A549 (cell line): ENCODE measurements around the gene CD7. TPM values are rescaled to one million over a fixed set of nuclear protein-coding genes. Genes with fewer than 3 reads are reported as not detected.

Source experiments
- ATAC-seq, 2 experiments: fragments of 200-7000 bp in 1 of 2; fragments of >200 bp in 1 of 2; cut with Nextera tagmentation in 1 of 2; cut with Tn5 transposase in 1 of 2; 3 replicates each; pipeline versions ENCODE4 v1.8.0 to v1.9.1; 2018 to 2020; ENCODE audit warnings: mild to moderate bottlenecking in 1 of 2, moderate library complexity in 1 of 2
- CTCF ChIA-PET: fragments of 300-600 bp; sonication (Branson Sonifier 250); formaldehyde crosslinking; extraction: SDS; loops from one replicate; lab custom pipeline; 2021; ENCODE audit warnings: antibody characterized with exemption, inconsistent platforms; lab: Yijun Ruan, JAX
- POLR2A ChIA-PET: fragments of 350-600 bp; formaldehyde crosslinking; extraction: SDS; loops from one replicate; lab custom pipeline; 2021; ENCODE audit warnings: antibody characterized with exemption, inconsistent platforms; lab: Yijun Ruan, JAX
- DNase-seq, 2 experiments: peaks; one replicate each; pipeline versions ENCODE4 v3.0.0 to v3.0.0-alpha.2; 2011 to 2016; ENCODE audit warnings: low read depth in 1 of 2, low spot score in 1 of 2
- FAIRE-seq: peaks from 2 replicates; lab custom pipeline; 2011; peaks lifted over from hg19 to GRCh38; lab: Jason Lieb, UNC
- H3K27ac ChIP-seq, 2 experiments: fragments of >200 bp; sonication (Bioruptor Twin); formaldehyde crosslinking; 3 replicates each; pipeline ENCODE4 v1.5.1; 2016 to 2017
- H3K4me1 ChIP-seq: fragments of >200 bp; sonication (Bioruptor Twin); formaldehyde crosslinking; 3 replicates; pipeline ENCODE4 v1.6.1; 2016
- H3K4me2 ChIP-seq: fragments of >200 bp; sonication (Bioruptor Twin); formaldehyde crosslinking; 3 replicates; pipeline ENCODE4 v1.6.1; 2016
- H3K4me3 ChIP-seq: fragments of >200 bp; sonication (Bioruptor Twin); formaldehyde crosslinking; 3 replicates; pipeline ENCODE4 v1.5.1; 2016
- H3K9me3 ChIP-seq: fragments of >200 bp; sonication (Bioruptor Twin); formaldehyde crosslinking; 3 replicates; pipeline ENCODE4 v1.6.1; 2016
- CTCF ChIP-seq: fragments of >200 bp; sonication (Bioruptor Twin); formaldehyde crosslinking; IDR thresholded peaks from 3 replicates; pipeline ENCODE4 v1.5.1; 2016
- E2F6 ChIP-seq: IDR thresholded peaks from 2 replicates; pipeline ENCODE4 v1.6.1; 2012; ENCODE audit warnings: low read depth, borderline replicate concordance
- EHF ChIP-seq: fragments of 250-450 bp; sonication (Bioruptor Pico); IDR thresholded peaks from 2 replicates; pipeline ENCODE4 v1.5.0; 2020; ENCODE audit warnings: mild to moderate bottlenecking
- EP300 ChIP-seq, 2 experiments: fragments of >200 bp; sonication (Bioruptor Twin); formaldehyde crosslinking; IDR thresholded peaks; 2 replicates in 1 of 2; 3 replicates in 1 of 2; pipeline ENCODE4 v1.6.1; 2016 to 2017
- FOSL2 ChIP-seq, 2 experiments: fragments of 450-650 bp in 1 of 2; fragments of >200 bp in 1 of 2; sonication (Bioruptor Twin) in 1 of 2; formaldehyde crosslinking; IDR thresholded peaks; 2 replicates each; pipeline versions ENCODE4 v1.5.0 to v1.6.1; 2016 to 2020; ENCODE audit warnings: mild to moderate bottlenecking in 1 of 2, moderate library complexity in 1 of 2
- HDAC2 ChIP-seq: fragments of 200-600 bp; sonication (generic); IDR thresholded peaks from 2 replicates; pipeline ENCODE4 v1.6.1; 2016
- JUNB ChIP-seq: fragments of >200 bp; sonication (Bioruptor Twin); formaldehyde crosslinking; IDR thresholded peaks from 2 replicates; pipeline ENCODE4 v1.6.1; 2016
- KDM5A ChIP-seq: fragments of 200-600 bp; sonication (generic); IDR thresholded peaks from 2 replicates; pipeline ENCODE4 v1.6.1; 2016; ENCODE audit warnings: antibody characterized with exemption, mild to moderate bottlenecking
- MAFK ChIP-seq: fragments of 450-650 bp; IDR thresholded peaks from 2 replicates; pipeline ENCODE4 v1.6.1; 2014; ENCODE audit not compliant: partially characterized antibody
- MAZ ChIP-seq: fragments of 150-350 bp; IDR thresholded peaks from 2 replicates; pipeline ENCODE4 v1.6.1; 2014; ENCODE audit warnings: antibody characterized with exemption, low read depth, low read length, borderline replicate concordance
- NR3C1 ChIP-seq: fragments of >200 bp; sonication (Bioruptor Twin); formaldehyde crosslinking; IDR thresholded peaks from 3 replicates; pipeline ENCODE4 v1.6.1; 2017
- PBX3 ChIP-seq: IDR thresholded peaks from 2 replicates; pipeline ENCODE4 v1.6.1; 2012
- PHF8 ChIP-seq: fragments of 200-600 bp; sonication (generic); IDR thresholded peaks from 2 replicates; pipeline ENCODE4 v1.6.1; 2016; ENCODE audit warnings: low read depth, mild to moderate bottlenecking, antibody characterized with exemption, moderate library complexity, borderline replicate concordance
- RAD21 ChIP-seq, 2 experiments: fragments of >200 bp in 1 of 2; sonication (Bioruptor Twin) in 1 of 2; formaldehyde crosslinking in 1 of 2; IDR thresholded peaks in 1 of 2; conservative IDR thresholded peaks in 1 of 2; 2 replicates in 1 of 2; 3 replicates in 1 of 2; pipeline ENCODE4 v1.6.1; 2012 to 2018; ENCODE audit warnings: inconsistent platforms in 1 of 2
- REST ChIP-seq: fragments of 200-600 bp; sonication (generic); IDR thresholded peaks from 2 replicates; pipeline ENCODE4 v1.6.1; 2016; ENCODE audit warnings: antibody characterized with exemption, mild to moderate bottlenecking, moderate library complexity
- RNF2 ChIP-seq: fragments of 200-600 bp; sonication (generic); IDR thresholded peaks from 2 replicates; pipeline ENCODE4 v1.6.1; 2016; ENCODE audit warnings: low read depth, mild to moderate bottlenecking, antibody characterized with exemption, moderate library complexity, borderline replicate concordance
- SMC3 ChIP-seq: fragments of >200 bp; sonication (Bioruptor Twin); formaldehyde crosslinking; IDR thresholded peaks from 3 replicates; pipeline ENCODE4 v1.6.1; 2018; ENCODE audit warnings: inconsistent platforms
- USF2 ChIP-seq: fragments of 450-650 bp; IDR thresholded peaks from 2 replicates; pipeline ENCODE4 v1.6.1; 2014; ENCODE audit warnings: antibody characterized with exemption
- ZFP36 ChIP-seq: fragments of 450-650 bp; IDR thresholded peaks from 2 replicates; pipeline ENCODE4 v1.6.1; 2014; ENCODE audit warnings: borderline replicate concordance; ENCODE audit not compliant: partially characterized antibody
- WGBS: methylation state at CpG from one replicate; pipeline ENCODE4 v1.1.6; 2017; ENCODE audit errors: missing lambda C conversion rate; 5-methylcytosine and 5-hydroxymethylcytosine counted together
- polyA plus RNA-seq, 4 experiments: library from polyadenylated mRNA; depleted of rRNA in 3 of 4; stranded (reverse); fragments of >200 nt; fragmentation: RNase III in 1 of 4; extraction: RNeasy Plus Mini Kit Qiagen cat#74134 plus additional on column Dnase treatment in 1 of 4; gene quantifications; 2 replicates in 3 of 4; 3 replicates in 1 of 4; pipeline ENCODE4 v1.2.3, GENCODE V29; 2011 to 2017

The CD7 gene
- polyA plus RNA-seq, 2 of the 4 experiments (the other 2 are of a cell fraction): not detected

- no peak for TF ChIP-seq REST
These were observed 4.0 kb downstream of the CD7 start (continued) for GRCh38 chr17:82313195-82314011.

GRCh38 chr17:82311971-82312370 is 5.4 kb downstream of the CD7 start:
- ChIA-PET CTCF (interaction anchor here (1.3 to 21.2 kb wide), 3 partner anchors 12 to 27 kb away, joined by 3 to 343 read pairs (median 88); partner anchors contain the start of gene SECTM1), POLR2A (no interaction called here)
- H3K4me3 ChIP-seq: no peak overlapping the region
- H3K4me1 ChIP-seq: no peaks in the 10 kb centered on the region
- ATAC-seq: no peak
- TF ChIP-seq MAZ (no peak), REST (no peak), JUNB (no peak), HDAC2 (no peak), EHF (CRISPR knock-in tag) (no peak), EP300 (IDR thresholded peaks at IDR 0.05) (no peak), FOSL2 (IDR thresholded peaks at IDR 0.05) (no peak), FOSL2 (CRISPR knock-in tag; IDR thresholded peaks at IDR 0.05) (no peak), KDM5A (no peak), ZFP36 (no peak)
- TF ChIP-seq, all 56 proteins: peak for 0
- FAIRE-seq (no peak), DNase-seq (no peak)
- Histone ChIP-seq H3K27ac (no peak overlapping the region), H3K4me2 (no peak overlapping the region), H3K9me3 (no peaks in the 10 kb centered on the region)
- 85% methylated on average over 13 of the region's 13 CpGs for WGBS

GRCh38 chr17:82310877-82311276 is 6.5 kb downstream of the CD7 start:
- Histone ChIP-seq H3K4me1 (no peaks in the 10 kb centered on the region), H3K27ac (no peak overlapping the region), H3K4me3 (no peak overlapping the region), H3K4me2 (no peak overlapping the region), H3K9me3 (no peaks in the 10 kb centered on the region)
- no peak; a peak in 1 of 6 replicates for ATAC-seq
- POLR2A ChIA-PET: interaction anchor here (0.6 kb wide), 1 partner anchor 27 kb away, joined by 3 read pairs; no protein-coding TSS in a partner anchor
- CTCF ChIA-PET: interaction anchor here (0.7 to 21.2 kb wide), 6 partner anchors 11 to 217 kb away, joined by 3 to 343 read pairs (median 4); partner anchors contain the start of gene SECTM1
- 58% methylated on average over 17 of the region's 21 CpGs for WGBS
- FAIRE-seq: no peak
- DNase-seq: no peak
- no peak for TF ChIP-seq EP300 (IDR thresholded peaks at IDR 0.05)
- no peak for TF ChIP-seq PHF8
- no peak for TF ChIP-seq NR3C1
- no peak for TF ChIP-seq CTCF
- no peak for TF ChIP-seq RAD21 (conservative IDR thresholded peaks at IDR 0.05 in 1 of 2, IDR thresholded peaks at IDR 0.05 in 1 of 2)
- TF ChIP-seq PBX3: no peak
- TF ChIP-seq E2F6: no peak
- TF ChIP-seq SMC3: no peak
- TF ChIP-seq MAFK: no peak
- no peak for TF ChIP-seq USF2
- no peak for TF ChIP-seq RNF2
